Astrocyte (in vitro differentiated cells and primary cell): ENCODE data around the gene IL19. TPM values are rescaled to one million over a fixed set of nuclear protein-coding genes. Genes with fewer than 3 reads are reported as not detected.

Source experiments
- DNase-seq: peaks from one replicate; pipeline ENCODE4 v3.0.0-alpha.2; 2010; ENCODE audit warnings: low read depth
- FAIRE-seq: peaks from 2 replicates; lab custom pipeline; 2011; peaks lifted over from hg19 to GRCh38; lab: Jason Lieb, UNC
- H2AFZ ChIP-seq: 2 replicates; pipeline ENCODE4 v1.6.0; 2012; ENCODE audit warnings: low read depth, low read length, inconsistent platforms
- H3K27ac ChIP-seq: 2 replicates; pipeline ENCODE4 v1.5.1; 2011; ENCODE audit warnings: low read depth, low read length, inconsistent platforms
- H3K27me3 ChIP-seq: 2 replicates; pipeline ENCODE4 v1.6.0; 2011; ENCODE audit warnings: low read length, inconsistent platforms; ENCODE audit not compliant: insufficient read depth
- H3K36me3 ChIP-seq: 2 replicates; pipeline ENCODE4 v1.5.1; 2011; ENCODE audit warnings: low read length, inconsistent platforms; ENCODE audit not compliant: insufficient read depth
- H3K4me1 ChIP-seq: 2 replicates; pipeline ENCODE4 v1.5.1; 2011; ENCODE audit warnings: low read length, inconsistent platforms; ENCODE audit not compliant: insufficient read depth
- H3K4me2 ChIP-seq: 2 replicates; pipeline ENCODE4 v1.6.0; 2012; ENCODE audit warnings: low read length, inconsistent platforms
- H3K4me3 ChIP-seq: 2 replicates; pipeline ENCODE4 v1.5.1; 2011; ENCODE audit warnings: low read depth, mild to moderate bottlenecking, low read length, inconsistent platforms; ENCODE audit not compliant: insufficient read depth
- H3K79me2 ChIP-seq: 2 replicates; pipeline ENCODE4 v1.6.0; 2012; ENCODE audit warnings: mild to moderate bottlenecking, low read length, inconsistent platforms; ENCODE audit not compliant: insufficient read depth
- H3K9ac ChIP-seq: 2 replicates; pipeline ENCODE4 v1.6.0; 2012; ENCODE audit warnings: mild to moderate bottlenecking, low read length, inconsistent platforms
- H3K9me3 ChIP-seq: 2 replicates; pipeline ENCODE4 v1.5.1; 2012; ENCODE audit warnings: low read depth, mild to moderate bottlenecking, low read length, inconsistent platforms; ENCODE audit not compliant: insufficient read depth
- H4K20me1 ChIP-seq: 2 replicates; pipeline ENCODE4 v1.6.0; 2012; ENCODE audit warnings: low read length, inconsistent platforms; ENCODE audit not compliant: insufficient read depth
- H3K27ac Mint-ChIP-seq: one replicate; pipeline ENCODE4 v1.8.0; 2021; ENCODE audit warnings: mild to moderate bottlenecking, mixed read lengths; ENCODE audit not compliant: unreplicated experiment
- H3K27me3 Mint-ChIP-seq: one replicate; pipeline ENCODE4 v1.8.0; 2021; ENCODE audit warnings: low read depth, mixed read lengths; ENCODE audit not compliant: unreplicated experiment
- H3K36me3 Mint-ChIP-seq: one replicate; pipeline ENCODE4 v1.8.0; 2021; ENCODE audit warnings: low read depth, mixed read lengths; ENCODE audit not compliant: unreplicated experiment
- H3K4me1 Mint-ChIP-seq: one replicate; pipeline ENCODE4 v1.8.0; 2021; ENCODE audit warnings: low read depth, mixed read lengths; ENCODE audit not compliant: unreplicated experiment
- H3K4me3 Mint-ChIP-seq: one replicate; pipeline ENCODE4 v1.8.0; 2021; ENCODE audit warnings: mild to moderate bottlenecking, moderate library complexity, mixed read lengths; ENCODE audit not compliant: unreplicated experiment
- H3K9me3 Mint-ChIP-seq: one replicate; pipeline ENCODE4 v1.8.0; 2021; ENCODE audit warnings: mild to moderate bottlenecking, mixed read lengths; ENCODE audit not compliant: unreplicated experiment
- CTCF ChIP-seq: IDR thresholded peaks from 2 replicates; pipeline ENCODE4 v1.5.1; 2011; ENCODE audit warnings: low read depth, mild to moderate bottlenecking, inconsistent platforms, low read length, moderate library complexity; ENCODE audit not compliant: insufficient read depth
- EZH2 ChIP-seq: IDR thresholded peaks from 2 replicates; pipeline ENCODE4 v1.6.1; 2012; ENCODE audit warnings: mild to moderate bottlenecking, low read length, inconsistent platforms; ENCODE audit not compliant: insufficient read depth
- total RNA-seq: library from RNA; stranded (reverse); gene quantifications from 2 replicates; pipeline ENCODE4 v1.2.1, GENCODE V29; 2021

Gene IL19
- total RNA-seq, 1 donor from 2014 or later = 0.23 TPM

DNA sequence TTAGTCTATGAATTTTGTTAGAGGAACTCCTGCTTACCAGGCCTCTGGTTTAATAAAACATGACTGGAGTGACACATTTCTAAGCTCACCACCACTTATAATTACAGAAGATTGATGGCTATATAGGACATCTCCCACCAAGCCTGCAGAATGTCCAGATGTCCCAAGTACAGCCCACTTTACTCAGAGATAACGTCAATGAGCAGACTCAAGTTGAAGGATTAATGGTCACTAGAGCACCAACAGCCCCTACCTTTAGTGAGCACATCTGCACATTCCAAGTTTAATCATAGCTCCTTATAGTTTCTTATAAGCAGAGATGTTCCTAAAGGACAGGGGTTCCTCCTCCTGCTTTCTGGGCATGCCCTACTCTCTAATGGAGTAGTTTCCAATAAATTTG, 57.5 kb downstream of the IL19 start:
- H3K4me1 ChIP-seq = peaks cover 4% of the 10 kb centered on the region
- Mint-ChIP-seq H3K4me1 (peaks cover 20% of the 10 kb centered on the region), H3K4me3 (no peak overlapping the region), H3K27me3 (peaks cover 14% of the 10 kb centered on the region), H3K9me3 (peaks cover 5% of the 10 kb centered on the region), H3K27ac (no peak overlapping the region), H3K36me3 (no peaks in the 10 kb centered on the region)
- no peak overlapping the region for H3K4me3 ChIP-seq
- DNase-seq (no peak), FAIRE-seq (no peak)
- H3K36me3 ChIP-seq = no peaks in the 10 kb centered on the region
- no peak for TF ChIP-seq CTCF
- TF ChIP-seq EZH2 = no peak
- H3K27me3 ChIP-seq = peaks cover 13% of the 10 kb centered on the region
- no peak overlapping the region for H3K9ac ChIP-seq
- H3K79me2 ChIP-seq = no peaks in the 10 kb centered on the region
- no peaks in the 10 kb centered on the region for H4K20me1 ChIP-seq
- no peaks in the 10 kb centered on the region for H3K9me3 ChIP-seq
- no peak overlapping the region for H2AFZ ChIP-seq
- H3K27ac ChIP-seq = no peak overlapping the region
- H3K4me2 ChIP-seq = no peak overlapping the region

DNA sequence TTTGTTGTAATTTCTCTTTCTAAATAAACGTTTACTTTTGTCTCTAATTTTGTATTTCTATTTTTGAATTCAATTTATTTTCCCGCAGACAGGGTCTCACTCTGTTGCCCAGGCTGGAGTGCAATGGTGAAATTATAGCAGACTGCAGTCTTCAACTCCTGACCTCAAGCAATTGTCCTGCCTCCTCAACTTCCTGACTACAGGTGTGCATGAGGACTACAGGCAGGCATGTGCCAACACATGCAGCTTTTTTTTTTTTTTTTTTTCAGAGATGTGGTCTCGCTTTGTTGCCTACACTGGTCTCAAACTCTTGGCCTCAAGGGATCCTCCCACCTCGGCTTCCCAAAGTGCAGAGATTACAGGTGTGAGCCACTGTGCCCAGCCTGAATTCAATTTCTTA, 58.2 kb downstream of the IL19 start:
- Histone ChIP-seq H2AFZ (no peak overlapping the region), H3K4me2 (no peak overlapping the region), H3K4me3 (no peak overlapping the region), H3K4me1 (peaks cover 4% of the 10 kb centered on the region), H3K79me2 (no peaks in the 10 kb centered on the region), H3K27me3 (peaks cover 17% of the 10 kb centered on the region), H3K36me3 (no peaks in the 10 kb centered on the region), H4K20me1 (no peaks in the 10 kb centered on the region), H3K9me3 (no peaks in the 10 kb centered on the region), H3K27ac (no peak overlapping the region), H3K9ac (no peak overlapping the region)
- Mint-ChIP-seq H3K4me3 (no peak overlapping the region), H3K27ac (no peak overlapping the region), H3K27me3 (peaks cover 14% of the 10 kb centered on the region), H3K36me3 (no peaks in the 10 kb centered on the region), H3K9me3 (peaks cover 5% of the 10 kb centered on the region), H3K4me1 (peaks cover 21% of the 10 kb centered on the region)
- no peak for FAIRE-seq
- DNase-seq = no peak
- no peak for TF ChIP-seq CTCF
- no peak for TF ChIP-seq EZH2

GRCh38 chr1:206829282-206829681, 58.7 kb downstream of the IL19 start:
- Mint-ChIP-seq H3K9me3 (peaks cover 5% of the 10 kb centered on the region), H3K27ac (no peak overlapping the region), H3K36me3 (no peaks in the 10 kb centered on the region), H3K4me1 (peaks cover 21% of the 10 kb centered on the region), H3K27me3 (peaks cover 14% of the 10 kb centered on the region), H3K4me3 (no peak overlapping the region)
- H3K27ac ChIP-seq = no peak overlapping the region
- FAIRE-seq (no peak), DNase-seq (no peak)
- H3K9me3 ChIP-seq = no peaks in the 10 kb centered on the region
- no peak overlapping the region for H3K9ac ChIP-seq
- peaks cover 2% of the 10 kb centered on the region for H3K4me1 ChIP-seq
- H3K36me3 ChIP-seq = no peaks in the 10 kb centered on the region
- H3K27me3 ChIP-seq = peaks cover 20% of the 10 kb centered on the region
- no peaks in the 10 kb centered on the region for H3K79me2 ChIP-seq
- TF ChIP-seq EZH2 (no peak), CTCF (no peak)
- no peaks in the 10 kb centered on the region for H4K20me1 ChIP-seq
- no peak overlapping the region for H3K4me3 ChIP-seq
- no peak overlapping the region for H2AFZ ChIP-seq
- no peak overlapping the region for H3K4me2 ChIP-seq
